Osteoblast (primary cell): Measurements from ENCODE around the gene PARD6G. TPM values are rescaled to one million over a fixed set of nuclear protein-coding genes. Genes with fewer than 3 reads are reported as not detected.

Experiments used
- DNase-seq: peaks from one replicate; pipeline ENCODE4 v3.0.0; 2011; ENCODE audit warnings: low spot score, mixed read lengths; ENCODE audit not compliant: insufficient read length; ENCODE audit errors: missing footprints
- H2AFZ ChIP-seq: 2 replicates; pipeline ENCODE4 v1.6.0; 2011; ENCODE audit warnings: mild to moderate bottlenecking, low read length
- H3K27ac ChIP-seq: 2 replicates; pipeline ENCODE4 v1.5.1; 2011; ENCODE audit warnings: mild to moderate bottlenecking, low read depth, low read length, moderate library complexity
- H3K27me3 ChIP-seq: 2 replicates; pipeline ENCODE4 v1.6.0; 2012; ENCODE audit warnings: mild to moderate bottlenecking, control low read depth, inconsistent platforms, low read length, moderate library complexity; ENCODE audit not compliant: insufficient read depth
- H3K36me3 ChIP-seq: 2 replicates; pipeline ENCODE4 v1.5.1; 2011; ENCODE audit warnings: mild to moderate bottlenecking, low read length, control low read depth, moderate library complexity; ENCODE audit not compliant: insufficient read depth
- H3K4me1 ChIP-seq: 2 replicates; pipeline ENCODE4 v1.5.1; 2011; ENCODE audit warnings: mild to moderate bottlenecking, low read length, control low read depth, moderate library complexity; ENCODE audit not compliant: insufficient read depth
- H3K4me2 ChIP-seq: 2 replicates; pipeline ENCODE4 v1.6.0; 2011; ENCODE audit warnings: mild to moderate bottlenecking, low read length; ENCODE audit not compliant: insufficient read depth
- H3K4me3 ChIP-seq: fragments of 200-600 bp; sonication (generic); 3 replicates; pipeline ENCODE4 v1.5.1; 2012; ENCODE audit warnings: mild to moderate bottlenecking, low read length, inconsistent platforms; ENCODE audit not compliant: insufficient read depth
- H3K79me2 ChIP-seq: 2 replicates; pipeline ENCODE4 v1.6.0; 2012; ENCODE audit warnings: mild to moderate bottlenecking, low read length, control low read depth, inconsistent platforms; ENCODE audit not compliant: insufficient read depth
- H3K9me3 ChIP-seq: 2 replicates; pipeline ENCODE4 v1.5.1; 2011; ENCODE audit warnings: low read depth, low read length, control low read depth
- H4K20me1 ChIP-seq: 2 replicates; pipeline ENCODE4 v1.6.0; 2012; ENCODE audit warnings: mild to moderate bottlenecking, low read length, control low read depth; ENCODE audit not compliant: insufficient read depth
- total RNA-seq: library from RNA; depleted of rRNA; stranded (reverse); fragments of >200 nt; gene quantifications from 2 replicates; pipeline ENCODE4 v1.2.3, GENCODE V29; 2012
- TF ChIP-seq, protein P1 (sequence below): IDR thresholded peaks from 2 replicates; pipeline ENCODE4 v1.5.1; 2011; ENCODE audit warnings: mild to moderate bottlenecking, low read depth, low read length, moderate library complexity; ENCODE audit errors: extremely low read depth

PARD6G gene
- total RNA-seq, 1 donor: 2.2 TPM

DNA sequence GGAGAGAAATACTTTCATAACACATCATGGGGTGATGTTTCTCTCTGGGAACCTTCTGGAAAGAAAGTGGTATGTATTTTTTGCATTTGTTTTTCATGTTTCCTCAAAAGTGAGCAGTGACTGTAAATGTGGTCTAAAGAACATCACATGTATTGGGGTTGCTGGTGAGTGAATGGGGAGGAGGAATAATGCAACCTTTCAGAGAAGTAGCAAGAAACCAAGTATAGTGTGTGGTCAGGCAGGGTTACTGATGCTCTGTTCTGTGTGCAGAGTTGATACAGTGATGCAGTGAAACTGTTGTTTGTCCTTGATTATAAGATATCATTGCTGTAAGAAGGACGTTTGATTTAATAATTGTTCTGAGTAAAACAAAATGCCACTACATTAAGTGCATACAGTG, 114.2 kb downstream of the PARD6G start:
- Histone ChIP-seq H3K27ac (no peak overlapping the region), H3K27me3 (no peaks in the 10 kb centered on the region), H3K36me3 (peaks cover 44% of the 10 kb centered on the region), H3K4me1 (no peaks in the 10 kb centered on the region), H3K4me3 (no peak overlapping the region), H4K20me1 (peaks cover 22% of the 10 kb centered on the region), H3K9me3 (no peaks in the 10 kb centered on the region), H3K4me2 (no peak overlapping the region), H2AFZ (no peak overlapping the region), H3K79me2 (peaks cover 63% of the 10 kb centered on the region)
- TF ChIP-seq, protein P1, sequence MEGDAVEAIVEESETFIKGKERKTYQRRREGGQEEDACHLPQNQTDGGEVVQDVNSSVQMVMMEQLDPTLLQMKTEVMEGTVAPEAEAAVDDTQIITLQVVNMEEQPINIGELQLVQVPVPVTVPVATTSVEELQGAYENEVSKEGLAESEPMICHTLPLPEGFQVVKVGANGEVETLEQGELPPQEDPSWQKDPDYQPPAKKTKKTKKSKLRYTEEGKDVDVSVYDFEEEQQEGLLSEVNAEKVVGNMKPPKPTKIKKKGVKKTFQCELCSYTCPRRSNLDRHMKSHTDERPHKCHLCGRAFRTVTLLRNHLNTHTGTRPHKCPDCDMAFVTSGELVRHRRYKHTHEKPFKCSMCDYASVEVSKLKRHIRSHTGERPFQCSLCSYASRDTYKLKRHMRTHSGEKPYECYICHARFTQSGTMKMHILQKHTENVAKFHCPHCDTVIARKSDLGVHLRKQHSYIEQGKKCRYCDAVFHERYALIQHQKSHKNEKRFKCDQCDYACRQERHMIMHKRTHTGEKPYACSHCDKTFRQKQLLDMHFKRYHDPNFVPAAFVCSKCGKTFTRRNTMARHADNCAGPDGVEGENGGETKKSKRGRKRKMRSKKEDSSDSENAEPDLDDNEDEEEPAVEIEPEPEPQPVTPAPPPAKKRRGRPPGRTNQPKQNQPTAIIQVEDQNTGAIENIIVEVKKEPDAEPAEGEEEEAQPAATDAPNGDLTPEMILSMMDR: no peak
- DNase-seq: no peak

DNA sequence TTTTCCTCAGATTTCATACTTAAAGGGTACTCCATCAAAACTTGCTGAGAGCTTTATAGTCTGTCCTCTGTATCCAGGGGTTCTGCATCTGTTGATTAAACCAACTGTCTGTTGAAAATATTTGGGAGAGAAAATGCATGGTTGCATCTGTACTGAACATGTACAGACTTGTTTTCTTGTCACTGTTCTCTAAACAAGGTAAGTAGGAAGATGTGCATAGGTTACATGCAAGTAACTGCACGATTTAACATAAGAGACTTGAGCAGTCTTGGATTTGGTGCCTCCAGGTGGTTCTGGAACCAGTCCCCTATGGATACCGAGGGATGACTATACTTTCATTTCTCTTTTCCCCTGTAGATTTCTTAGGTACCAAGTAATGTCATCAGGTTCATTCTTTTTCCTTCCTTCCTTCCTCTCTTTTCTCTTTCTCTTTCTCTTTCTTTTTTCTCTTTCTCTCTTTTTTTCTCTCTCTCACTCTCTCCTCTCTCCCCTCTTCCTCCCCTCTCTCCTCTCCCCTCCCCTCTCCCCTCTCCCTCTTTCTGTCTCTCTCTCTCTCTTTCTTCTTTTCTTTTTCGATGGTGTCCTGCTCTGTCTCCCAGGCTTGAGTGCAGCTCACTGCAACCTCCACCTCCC, 115.0 kb downstream of the PARD6G start:
- Histone ChIP-seq H3K27ac (no peak overlapping the region), H2AFZ (no peak overlapping the region), H4K20me1 (peaks cover 29% of the 10 kb centered on the region), H3K27me3 (no peaks in the 10 kb centered on the region), H3K4me3 (no peak overlapping the region), H3K4me2 (no peak overlapping the region), H3K79me2 (peaks cover 71% of the 10 kb centered on the region), H3K4me1 (no peaks in the 10 kb centered on the region), H3K36me3 (peaks cover 36% of the 10 kb centered on the region), H3K9me3 (no peaks in the 10 kb centered on the region)
- TF ChIP-seq, protein P1: no peak
- no peak for DNase-seq

DNA sequence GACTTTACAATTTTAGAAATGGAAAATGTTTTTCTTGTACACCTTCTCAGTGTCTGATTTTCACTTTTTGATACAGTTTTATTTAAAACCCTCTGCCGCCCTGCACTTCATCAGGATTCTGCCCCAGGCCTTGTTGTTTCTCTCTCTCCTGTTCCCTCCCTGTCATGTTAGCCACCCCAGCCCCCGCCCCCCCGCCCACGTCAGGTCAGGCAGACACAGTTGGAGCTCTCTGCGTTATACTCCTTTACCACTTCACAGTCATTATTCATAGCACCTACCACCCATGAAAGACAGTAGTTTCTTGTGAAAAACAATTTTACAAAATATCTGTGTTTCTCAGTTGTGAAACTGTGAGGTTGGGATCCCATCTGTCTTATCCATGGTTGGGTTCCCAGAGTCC, 116.8 kb downstream of the PARD6G start:
- no peak for DNase-seq
- no peaks in the 10 kb centered on the region for H3K9me3 ChIP-seq
- H2AFZ ChIP-seq: no peak overlapping the region
- no peak overlapping the region for H3K27ac ChIP-seq
- peaks cover 29% of the 10 kb centered on the region for H4K20me1 ChIP-seq
- no peak overlapping the region for H3K4me2 ChIP-seq
- H3K36me3 ChIP-seq: peaks cover 27% of the 10 kb centered on the region
- peaks cover 89% of the 10 kb centered on the region for H3K79me2 ChIP-seq
- H3K4me3 ChIP-seq: no peak overlapping the region
- H3K27me3 ChIP-seq: no peaks in the 10 kb centered on the region
- TF ChIP-seq, protein P1: no peak
- no peaks in the 10 kb centered on the region for H3K4me1 ChIP-seq

DNA sequence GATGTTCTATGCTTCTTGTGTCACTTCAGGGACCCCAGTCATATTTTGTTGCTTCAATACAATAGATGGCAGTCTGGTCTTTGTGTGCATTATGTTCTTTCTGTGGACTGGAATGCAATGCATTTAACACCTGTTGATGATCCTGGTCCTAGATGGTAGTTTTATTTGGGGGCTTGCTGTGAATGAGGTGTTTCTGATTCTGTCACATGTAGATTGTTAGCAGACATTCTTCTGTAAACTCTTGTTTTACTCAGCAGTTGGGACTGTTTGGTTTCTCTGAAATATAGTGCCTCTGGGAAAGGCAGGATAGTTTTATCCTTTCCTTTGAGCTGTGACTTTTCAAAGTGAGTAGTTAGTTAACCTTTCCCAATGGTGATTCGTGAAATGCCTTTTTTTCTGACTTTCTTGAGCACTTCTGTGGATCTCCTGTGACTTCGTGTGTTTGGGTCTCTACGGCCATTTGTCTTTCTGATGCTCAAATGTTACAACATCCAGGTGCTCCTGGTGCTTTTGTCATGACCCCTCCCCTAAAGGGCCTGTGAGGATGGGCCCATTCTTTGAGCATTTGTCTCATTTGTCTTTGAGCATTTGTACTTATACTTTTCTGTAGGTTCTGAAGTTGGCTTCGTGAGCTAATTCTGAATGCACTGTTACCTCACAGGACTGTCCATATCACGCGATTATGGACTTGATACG, 117.5 kb downstream of the PARD6G start:
- Histone ChIP-seq H4K20me1 (peaks cover 32% of the 10 kb centered on the region), H3K36me3 (peaks cover 23% of the 10 kb centered on the region)

More for the DNA sequence above, 117.5 kb downstream of the PARD6G start:
- no peak overlapping the region for H3K4me3 ChIP-seq
- H3K27me3 ChIP-seq: no peaks in the 10 kb centered on the region
- H3K4me1 ChIP-seq: no peaks in the 10 kb centered on the region
- DNase-seq: no peak
- H3K9me3 ChIP-seq: no peaks in the 10 kb centered on the region
- H2AFZ ChIP-seq: no peak overlapping the region
- H3K4me2 ChIP-seq: no peak overlapping the region
- peaks cover 95% of the 10 kb centered on the region for H3K79me2 ChIP-seq
- TF ChIP-seq, protein P1: no peak
- no peak overlapping the region for H3K27ac ChIP-seq
